Breast epithelium (tissue), 3 donors: ENCODE measurements around the gene GAB2.

ENCODE experiments used
- CTCF ChIP-seq, 3 donors: fragments of 450-650 bp; IDR thresholded peaks; one replicate each; pipeline ENCODE4 v1.5.1; 2016 to 2017; ENCODE audit warnings: antibody characterized with exemption in 3 of 3, mild to moderate bottlenecking in 3 of 3, moderate library complexity in 3 of 3
- POLR2A ChIP-seq: fragments of 450-650 bp; IDR thresholded peaks from one replicate; pipeline ENCODE4 v1.6.1; 2016; ENCODE audit warnings: antibody characterized with exemption, mild to moderate bottlenecking, moderate library complexity
- POLR2AphosphoS5 ChIP-seq, 3 donors: sonication (generic); formaldehyde crosslinking; IDR thresholded peaks; one replicate each; pipeline ENCODE4 v1.6.1; 2017; ENCODE audit warnings: antibody characterized with exemption in 3 of 3

- TF ChIP-seq CTCF (IDR thresholded peaks at IDR 0.05) (no peak), POLR2A (no peak), POLR2AphosphoS5 (IDR thresholded peaks at IDR 0.05) (no peak)
Measured at GRCh38 chr11:78363024-78363619, 54.5 kb downstream of the GAB2 start.
